Kidney epithelial cell (primary cell): ENCODE results near the gene ENDOV. TPM values are rescaled to one million over a fixed set of nuclear protein-coding genes. Genes with fewer than 3 reads are reported as not detected.

Experiments used
- DNase-seq: peaks from one replicate; pipeline ENCODE4 v3.0.0-alpha.2; 2010; ENCODE audit warnings: low read depth
- H3K27me3 ChIP-seq: 2 replicates; pipeline ENCODE4 v1.6.0; 2011; ENCODE audit warnings: low read length; ENCODE audit not compliant: control insufficient read depth, insufficient read depth
- H3K36me3 ChIP-seq: 2 replicates; pipeline ENCODE4 v1.5.1; 2011; ENCODE audit warnings: low read length; ENCODE audit not compliant: control insufficient read depth, insufficient read depth
- H3K4me3 ChIP-seq: 2 replicates; pipeline ENCODE4 v1.5.1; 2011; ENCODE audit warnings: low read depth, mild to moderate bottlenecking, control low read depth, low read length
- total RNA-seq: library from RNA; depleted of rRNA; stranded (reverse); fragments of >200 nt; gene quantifications from 2 replicates; pipeline ENCODE4 v1.2.3, GENCODE V29; 2015
- TF ChIP-seq, protein P1 (sequence below): IDR thresholded peaks from 2 replicates; pipeline ENCODE4 v1.5.1; 2011; ENCODE audit warnings: mild to moderate bottlenecking, moderate library complexity, low read length, control low read depth, inconsistent platforms; ENCODE audit not compliant: insufficient read depth, poor library complexity, severe bottlenecking

ENDOV gene
- total RNA-seq, 1 donor from 2014 or later: 14.6 TPM

DNA sequence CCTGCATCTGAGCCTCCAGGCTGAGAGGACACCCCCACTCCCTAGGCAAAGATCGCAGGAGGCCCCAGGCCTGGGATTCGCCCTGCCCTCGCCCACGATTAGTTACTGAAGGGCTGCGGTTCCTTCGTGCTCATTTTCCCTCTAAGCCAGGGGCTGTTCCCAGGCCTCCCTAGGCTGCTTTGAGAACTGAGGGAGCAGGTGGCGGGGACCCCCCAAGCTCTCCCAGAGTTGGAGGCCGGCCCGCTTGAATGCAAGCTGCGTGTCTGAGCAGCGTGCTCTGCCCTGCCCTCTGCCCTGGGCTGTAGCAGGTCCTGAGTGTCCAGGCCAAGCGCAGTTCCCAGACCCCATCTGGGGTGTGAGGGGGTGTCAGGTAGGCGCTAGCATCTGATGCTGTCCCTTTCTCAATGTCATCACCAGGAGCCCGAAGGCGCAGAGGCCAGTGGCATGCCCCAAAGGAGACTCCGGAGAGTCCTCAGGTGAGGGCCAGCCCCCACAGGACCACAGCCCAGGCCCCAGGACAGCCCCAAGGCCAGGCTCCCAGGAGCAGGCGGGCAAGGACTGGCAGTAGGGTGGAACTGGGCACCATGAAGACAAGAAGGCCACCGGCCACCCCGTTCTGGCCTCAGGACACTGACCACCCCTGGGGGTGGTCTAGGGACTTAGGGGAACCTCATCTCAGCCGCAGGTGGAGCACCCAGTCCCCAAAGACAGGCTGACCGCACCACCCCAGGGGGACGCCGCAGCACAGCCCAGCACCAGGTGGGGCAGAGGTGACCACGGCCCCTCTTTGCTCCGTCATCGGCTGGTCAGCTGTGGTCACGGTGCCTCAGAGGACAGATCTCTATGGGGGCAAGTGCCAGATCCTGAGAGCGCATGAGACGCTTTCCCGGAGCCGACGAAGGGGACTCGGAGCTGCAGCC lies 14.6 kb downstream of the ENDOV start:
- TF ChIP-seq, protein P1, sequence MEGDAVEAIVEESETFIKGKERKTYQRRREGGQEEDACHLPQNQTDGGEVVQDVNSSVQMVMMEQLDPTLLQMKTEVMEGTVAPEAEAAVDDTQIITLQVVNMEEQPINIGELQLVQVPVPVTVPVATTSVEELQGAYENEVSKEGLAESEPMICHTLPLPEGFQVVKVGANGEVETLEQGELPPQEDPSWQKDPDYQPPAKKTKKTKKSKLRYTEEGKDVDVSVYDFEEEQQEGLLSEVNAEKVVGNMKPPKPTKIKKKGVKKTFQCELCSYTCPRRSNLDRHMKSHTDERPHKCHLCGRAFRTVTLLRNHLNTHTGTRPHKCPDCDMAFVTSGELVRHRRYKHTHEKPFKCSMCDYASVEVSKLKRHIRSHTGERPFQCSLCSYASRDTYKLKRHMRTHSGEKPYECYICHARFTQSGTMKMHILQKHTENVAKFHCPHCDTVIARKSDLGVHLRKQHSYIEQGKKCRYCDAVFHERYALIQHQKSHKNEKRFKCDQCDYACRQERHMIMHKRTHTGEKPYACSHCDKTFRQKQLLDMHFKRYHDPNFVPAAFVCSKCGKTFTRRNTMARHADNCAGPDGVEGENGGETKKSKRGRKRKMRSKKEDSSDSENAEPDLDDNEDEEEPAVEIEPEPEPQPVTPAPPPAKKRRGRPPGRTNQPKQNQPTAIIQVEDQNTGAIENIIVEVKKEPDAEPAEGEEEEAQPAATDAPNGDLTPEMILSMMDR: no peak
- Histone ChIP-seq H3K36me3 (no peaks in the 10 kb centered on the region), H3K27me3 (peaks cover 5% of the 10 kb centered on the region), H3K4me3 (no peak overlapping the region)
- DNase-seq: no peak

DNA sequence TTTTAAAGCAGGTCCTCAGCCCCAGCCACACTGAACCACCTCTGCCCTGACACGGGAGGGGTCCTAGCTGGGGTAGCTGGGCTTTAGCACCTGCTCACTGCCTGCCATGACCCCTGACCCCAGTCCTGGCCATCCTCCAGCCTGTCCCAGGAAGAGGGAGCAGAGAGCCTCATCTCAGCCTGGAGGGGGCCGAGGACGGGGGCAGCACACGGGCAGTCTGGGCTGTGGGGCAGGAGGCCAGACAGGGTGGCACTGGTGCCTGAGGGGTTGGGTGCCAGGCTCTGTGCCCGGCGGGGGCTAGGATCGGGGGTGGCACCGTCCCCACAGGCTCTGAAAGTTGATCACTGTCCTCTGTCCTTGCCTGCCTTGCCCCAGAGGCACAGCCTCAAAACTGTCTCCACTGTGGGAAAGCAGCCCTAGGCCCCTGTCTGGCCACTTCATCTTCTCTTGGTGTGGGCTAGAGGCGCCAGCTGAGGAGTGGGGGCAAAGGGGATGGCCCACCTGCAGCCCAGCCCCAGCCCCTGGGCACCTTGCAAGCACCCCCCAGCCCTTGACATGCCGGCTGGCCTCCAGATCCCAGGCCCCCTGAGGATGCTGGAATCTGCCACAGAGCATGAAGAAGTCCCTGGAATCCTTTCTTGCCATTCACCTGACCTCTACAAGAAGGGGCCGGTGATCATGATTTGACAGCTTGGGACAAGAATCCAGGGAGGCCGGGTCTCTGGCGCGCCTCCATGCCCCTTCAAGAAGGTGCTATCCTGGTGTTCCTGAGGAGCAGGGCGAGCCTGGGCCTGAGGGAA lies 15.7 kb downstream of the ENDOV start:
- DNase-seq: no peak
- Histone ChIP-seq H3K27me3 (peaks cover 5% of the 10 kb centered on the region), H3K36me3 (no peaks in the 10 kb centered on the region), H3K4me3 (no peak overlapping the region)
- TF ChIP-seq, protein P1: no peak

DNA sequence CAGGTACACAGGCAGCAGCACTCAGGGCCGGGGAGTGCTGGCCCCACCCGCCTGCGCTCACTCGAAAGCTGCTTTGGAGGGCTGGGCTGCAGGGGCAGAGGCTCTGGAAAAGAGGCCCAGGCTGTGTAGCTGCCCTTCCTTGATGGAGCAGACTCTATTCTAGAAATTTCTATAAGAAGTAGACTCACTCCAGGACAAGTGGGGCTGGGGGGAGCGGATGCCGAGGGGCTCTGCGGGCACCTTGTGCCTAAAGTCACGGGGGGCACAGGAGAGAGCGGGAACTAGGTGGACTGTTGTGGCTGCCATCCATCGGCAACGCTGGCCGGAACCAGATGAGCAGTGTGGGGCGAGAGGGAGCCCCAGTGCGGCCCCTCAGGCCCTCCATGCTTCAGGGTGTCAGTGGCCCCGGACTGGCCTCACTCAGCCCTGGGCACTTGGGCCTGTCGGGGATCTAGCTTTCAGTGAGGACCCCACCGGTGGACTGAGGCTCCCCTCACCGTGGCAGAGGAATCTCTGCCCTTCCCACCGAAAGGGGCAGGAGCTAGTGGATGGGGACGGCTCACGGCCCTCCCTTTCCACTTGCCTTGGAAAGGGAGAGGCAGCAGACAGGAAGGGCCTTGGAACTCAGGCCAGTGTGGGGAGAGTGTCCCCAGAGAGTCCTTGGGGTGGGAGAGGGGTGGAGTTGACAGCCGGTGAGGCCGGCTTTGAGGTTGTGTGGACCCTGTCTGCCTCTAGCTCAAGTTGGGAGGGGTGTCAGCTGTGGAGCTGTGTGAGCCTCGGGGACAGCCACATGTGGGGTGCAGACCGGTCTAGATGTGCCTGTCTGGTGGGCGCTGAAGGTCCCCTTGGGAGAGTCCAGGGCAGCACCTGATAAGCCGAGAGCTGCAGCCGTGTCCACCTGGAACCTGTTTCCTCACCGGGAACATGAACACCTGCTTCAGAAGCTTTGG lies 16.6 kb downstream of the ENDOV start:
- no peak for DNase-seq
- TF ChIP-seq, protein P1: no peak
- H3K27me3 ChIP-seq: peaks cover 2% of the 10 kb centered on the region
- no peaks in the 10 kb centered on the region for H3K36me3 ChIP-seq
- no peak overlapping the region for H3K4me3 ChIP-seq

DNA sequence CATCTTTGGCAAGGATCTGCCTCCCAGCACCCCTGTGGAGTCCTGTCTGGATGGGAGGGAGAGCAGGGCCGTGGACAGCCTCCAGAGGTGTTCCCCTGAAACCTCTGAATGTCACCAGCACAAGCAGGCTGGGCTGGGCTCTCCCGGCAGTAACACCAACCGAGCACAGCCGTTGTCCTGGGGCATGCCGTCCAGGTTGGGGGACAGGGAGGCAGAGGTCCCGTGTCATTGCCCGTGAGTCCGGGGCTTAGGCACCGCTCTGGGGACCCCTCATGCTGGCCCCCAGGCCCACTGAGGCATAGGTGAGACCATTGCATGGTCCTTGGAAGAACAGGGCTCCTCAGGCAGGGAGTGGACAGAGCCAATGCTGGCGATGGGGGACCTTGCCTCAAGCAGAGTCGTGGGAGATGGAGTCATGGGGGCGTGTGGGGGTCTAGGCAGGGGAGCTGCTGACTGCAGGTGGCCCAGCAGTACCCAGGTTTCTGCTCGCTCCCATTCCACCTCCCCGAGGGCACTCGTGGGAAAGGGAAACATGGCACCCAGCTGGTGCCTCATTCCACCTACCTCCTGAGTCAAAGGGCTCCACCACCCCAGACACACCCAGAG lies 17.5 kb downstream of the ENDOV start:
- Histone ChIP-seq H3K4me3 (no peak overlapping the region), H3K36me3 (no peaks in the 10 kb centered on the region), H3K27me3 (no peaks in the 10 kb centered on the region)
- no peak for DNase-seq
- TF ChIP-seq, protein P1: no peak

DNA sequence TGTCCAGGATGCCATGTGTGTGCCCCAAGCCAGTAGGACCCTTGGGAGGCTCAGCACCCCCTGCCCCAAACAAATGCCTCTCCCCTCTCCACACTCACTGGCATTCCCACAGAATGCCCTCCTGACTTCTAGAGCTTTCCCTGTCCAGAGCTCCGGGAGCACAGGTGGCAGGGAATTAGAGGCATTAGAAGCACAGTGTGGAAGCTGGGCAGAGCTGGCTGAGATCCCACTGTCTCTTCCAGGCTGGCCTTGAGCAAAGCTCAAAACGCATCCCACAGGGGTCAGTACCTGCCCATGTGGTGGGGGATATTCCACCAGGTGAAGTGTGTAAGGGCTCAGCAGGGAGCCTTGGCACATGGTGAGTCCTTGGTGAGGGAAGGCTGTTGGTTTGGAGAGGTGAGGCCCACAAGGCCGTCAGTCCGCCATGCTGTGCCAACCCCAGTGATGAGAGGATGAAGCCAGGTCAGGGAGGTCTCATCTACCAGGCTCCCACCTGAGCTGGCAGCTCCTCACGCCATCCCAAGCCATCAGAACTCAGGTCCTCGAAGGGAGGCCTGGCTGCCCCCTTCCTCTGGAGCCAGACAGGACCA lies 18.1 kb downstream of the ENDOV start:
- DNase-seq: no peak
- Histone ChIP-seq H3K36me3 (no peaks in the 10 kb centered on the region), H3K4me3 (no peak overlapping the region), H3K27me3 (no peaks in the 10 kb centered on the region)
- TF ChIP-seq, protein P1: no peak
